NCI-H526 (cell line): ENCODE data around the gene SOX13.

Source experiments
- DNase-seq, 2 experiments: peaks; one replicate each; lab custom pipeline; 2025; lab: John Stamatoyannopoulos, UW

The SOX13 gene

GRCh38 chr1:204065174-204065985 is 7.5 kb upstream of the SOX13 start:
- DNase-seq = no peak

GRCh38 chr1:204065986-204066300 is 7.0 kb upstream of the SOX13 start:
- no peak for DNase-seq

DNA sequence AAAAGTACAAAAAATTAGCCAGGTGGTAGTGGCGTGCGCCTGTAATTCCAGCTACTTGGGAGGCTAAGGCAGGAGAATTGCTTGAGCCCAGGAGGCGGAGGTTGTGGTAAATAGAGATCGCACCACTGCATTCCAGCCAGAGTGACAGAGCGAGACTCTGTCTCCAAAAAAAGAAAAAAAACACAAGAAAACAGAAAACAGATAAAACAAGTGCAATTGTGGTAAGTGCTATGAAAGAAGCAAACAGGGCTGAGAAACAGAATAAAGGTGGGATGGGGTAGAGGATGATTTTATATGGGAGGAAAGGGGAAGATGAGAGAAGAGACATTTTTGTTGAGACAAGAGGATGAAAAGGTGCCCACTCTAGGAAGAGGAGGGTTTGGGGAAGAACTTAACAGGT is 5.0 kb upstream of the SOX13 start:
- no peak for DNase-seq

- DNase-seq = no peak
Measured at GRCh38 chr1:204069887-204070286, 3.0 kb upstream of the SOX13 start.

DNA sequence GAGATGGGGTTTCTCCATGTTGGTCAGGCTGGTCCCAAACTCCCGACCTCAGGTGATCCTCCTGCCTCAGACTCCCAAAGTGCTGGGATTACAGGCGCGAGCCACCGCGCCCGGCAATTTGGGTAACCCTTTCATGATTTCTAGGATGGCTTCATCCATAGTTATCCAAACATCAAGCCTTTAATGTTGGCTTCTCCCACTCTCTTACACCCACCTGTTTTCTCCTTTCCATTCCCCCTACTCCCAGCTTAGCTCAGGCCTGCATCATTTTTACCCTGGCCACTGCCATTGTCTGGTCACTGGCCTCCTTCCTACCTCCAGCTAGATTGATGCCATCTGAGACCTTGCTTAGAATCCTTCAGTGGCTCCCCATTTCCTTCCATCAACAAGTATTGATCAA is 2.0 kb upstream of the SOX13 start:
- no peak for DNase-seq

- DNase-seq = peak in 1 of 2 experiments; percentile 48
Measured at GRCh38 chr1:204073837-204074273, 940 bp downstream of the SOX13 start.

DNA sequence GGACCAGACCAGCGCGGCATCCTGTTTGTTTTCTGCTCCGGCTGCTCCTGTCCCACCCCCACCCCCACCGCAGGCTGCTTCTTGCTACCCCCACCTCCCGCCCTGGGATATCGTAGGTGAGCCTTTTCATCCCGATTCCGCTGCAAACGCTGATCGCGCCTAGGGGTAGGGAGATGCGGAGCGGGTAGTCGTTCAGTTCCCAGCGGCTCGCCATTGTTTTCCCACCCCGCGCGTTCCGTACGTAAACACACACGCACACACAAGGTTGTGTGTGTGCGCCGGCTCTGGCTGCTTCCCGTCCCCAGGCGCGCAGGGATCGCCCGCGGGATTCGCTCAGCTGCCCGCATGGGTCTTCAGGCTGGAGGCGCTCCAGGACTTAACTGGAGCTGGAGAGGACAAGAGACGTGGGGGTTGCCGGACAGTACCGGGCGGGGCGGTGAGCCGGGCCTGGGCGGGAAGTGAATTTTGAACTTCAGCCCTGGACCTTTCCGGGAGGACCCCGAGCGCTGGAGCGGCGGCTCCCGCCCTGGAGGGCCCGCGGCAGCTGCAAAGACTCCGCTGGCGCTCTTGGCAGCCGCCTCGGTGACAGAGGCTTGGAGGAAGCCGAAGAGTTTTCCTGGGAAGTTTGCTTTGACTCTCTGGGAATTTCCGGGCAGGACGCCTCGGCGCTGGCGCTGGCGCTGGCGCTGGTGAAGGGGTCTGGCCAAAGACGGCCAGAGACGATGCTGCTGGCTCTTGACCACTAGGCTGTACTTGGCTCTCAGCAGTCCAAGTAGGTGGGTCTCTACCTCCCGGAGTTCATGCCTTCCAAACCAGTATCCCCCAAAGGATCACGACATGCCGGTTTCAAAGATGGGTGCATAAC is 1.6 kb downstream of the SOX13 start:
- DNase-seq = peak; percentile 16 to 70

- DNase-seq = peak in 1 of 2 experiments; percentile 44
Measured at GRCh38 chr1:204075139-204075521, 2.2 kb downstream of the SOX13 start.

DNA sequence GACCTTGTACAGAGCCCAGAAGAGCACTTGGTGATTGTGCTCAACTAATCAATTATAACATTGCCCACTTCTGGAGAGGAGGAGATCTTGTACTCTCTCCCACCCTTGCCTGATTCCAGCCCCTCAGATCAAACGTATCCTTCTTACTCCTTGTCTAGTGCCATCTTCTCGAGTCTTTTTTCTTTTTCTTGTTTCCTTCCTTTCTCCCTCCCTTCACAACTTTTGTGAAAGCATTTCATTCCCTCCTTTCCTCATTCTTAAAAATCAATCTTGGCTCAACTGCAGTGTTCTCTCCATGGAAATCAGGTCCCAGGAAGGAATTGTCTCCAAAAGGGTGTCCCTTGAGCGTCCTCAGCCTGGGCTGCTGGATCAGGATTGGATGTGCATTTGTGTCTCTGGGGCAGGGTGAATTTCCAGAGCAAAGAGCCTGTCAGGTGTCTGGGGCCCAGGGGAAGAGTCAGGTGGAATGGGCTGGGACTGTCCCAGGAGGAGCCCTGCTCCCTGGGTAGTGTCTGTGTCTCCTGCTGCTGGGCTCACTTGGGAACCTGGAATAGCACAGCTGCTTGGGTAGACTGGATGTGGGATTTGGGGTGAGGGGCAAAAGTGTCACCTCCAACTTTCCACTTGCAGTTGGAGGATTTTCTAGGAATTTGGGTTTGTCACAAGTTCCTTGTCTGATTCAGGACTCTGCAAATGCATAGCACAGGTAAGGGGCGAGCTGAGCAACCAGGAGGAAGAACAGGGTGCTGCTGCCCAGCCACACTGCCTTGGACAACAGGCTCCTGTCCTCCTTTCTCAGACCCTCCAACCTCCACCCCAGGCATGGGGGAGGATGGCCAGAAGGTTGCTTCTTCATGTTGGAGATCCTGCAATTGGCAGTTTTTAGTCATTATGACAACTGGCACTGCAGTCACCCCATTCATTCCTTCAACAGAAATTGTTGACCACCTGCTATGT is 3.3 kb downstream of the SOX13 start:
- peak; percentile 25 to 51 for DNase-seq

DNA sequence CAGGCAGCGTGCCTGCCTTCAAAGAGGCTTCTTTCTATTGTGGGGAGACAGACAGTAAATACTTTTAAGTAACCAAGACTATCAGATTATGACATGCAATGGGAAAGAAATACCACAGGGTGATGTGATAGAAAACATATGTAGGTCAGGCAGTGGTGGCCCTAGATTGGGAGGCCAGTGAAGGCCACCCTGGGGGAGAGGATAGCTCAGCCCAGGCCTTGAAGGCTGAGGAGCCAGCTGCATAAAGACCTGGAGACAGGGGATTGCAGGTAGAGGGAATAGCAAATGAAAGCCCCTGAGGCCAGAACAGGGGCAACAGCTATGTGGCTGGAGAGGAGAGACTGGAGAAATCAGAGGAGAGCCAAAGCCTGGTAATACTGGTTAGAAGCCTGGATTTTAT is 4.0 kb downstream of the SOX13 start:
- no peak for DNase-seq

GRCh38 chr1:204077979-204078696 is 5.2 kb downstream of the SOX13 start:
- DNase-seq = peak; percentile 83 to 92

GRCh38 chr1:204079608-204079999 is 6.7 kb downstream of the SOX13 start:
- DNase-seq = no peak

DNA sequence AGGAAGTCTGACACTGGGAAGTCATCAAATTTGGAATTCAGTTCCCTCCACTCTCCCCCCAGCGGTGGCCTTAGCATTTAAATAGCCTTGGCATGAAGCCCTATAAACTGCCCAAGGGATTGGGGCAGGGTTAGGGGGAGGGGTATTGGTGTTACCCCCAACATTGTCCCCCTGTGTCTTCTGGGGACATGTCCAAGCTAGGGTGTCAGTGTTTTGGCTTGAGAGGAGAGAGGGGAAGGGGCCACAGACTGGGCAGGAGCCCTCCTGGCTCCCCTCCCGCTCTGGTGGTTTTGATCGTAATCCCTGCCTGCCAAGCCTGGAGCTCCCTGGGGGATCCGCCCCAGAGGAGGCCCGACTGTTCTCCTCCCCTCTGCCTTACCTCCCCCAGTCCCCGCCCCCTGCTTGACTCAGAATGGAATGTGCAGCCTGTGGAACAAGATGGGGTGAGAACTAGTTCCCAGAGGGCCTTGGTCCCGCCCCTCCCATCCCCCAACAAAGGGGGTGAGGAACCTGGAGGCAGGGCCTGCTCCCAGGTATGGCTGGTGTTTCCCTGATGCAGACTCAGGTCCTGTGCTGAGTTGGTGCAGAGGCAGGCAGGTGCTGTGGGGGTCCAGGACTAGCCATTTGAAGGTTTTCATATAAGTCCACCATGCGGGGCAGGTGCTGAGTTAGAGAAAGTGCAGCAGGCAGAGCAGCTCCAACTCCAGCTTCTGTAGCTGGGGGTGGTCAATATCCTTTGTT is 7.4 kb downstream of the SOX13 start:
- peak; percentile 91 to 97 for DNase-seq

GRCh38 chr1:204081164-204081790 is 8.4 kb downstream of the SOX13 start:
- DNase-seq = no peak

GRCh38 chr1:204081791-204082513 is 9.0 kb downstream of the SOX13 start:
- DNase-seq = no peak

- DNase-seq = no peak
Measured at GRCh38 chr1:204083491-204083890, 10.6 kb downstream of the SOX13 start.

DNA sequence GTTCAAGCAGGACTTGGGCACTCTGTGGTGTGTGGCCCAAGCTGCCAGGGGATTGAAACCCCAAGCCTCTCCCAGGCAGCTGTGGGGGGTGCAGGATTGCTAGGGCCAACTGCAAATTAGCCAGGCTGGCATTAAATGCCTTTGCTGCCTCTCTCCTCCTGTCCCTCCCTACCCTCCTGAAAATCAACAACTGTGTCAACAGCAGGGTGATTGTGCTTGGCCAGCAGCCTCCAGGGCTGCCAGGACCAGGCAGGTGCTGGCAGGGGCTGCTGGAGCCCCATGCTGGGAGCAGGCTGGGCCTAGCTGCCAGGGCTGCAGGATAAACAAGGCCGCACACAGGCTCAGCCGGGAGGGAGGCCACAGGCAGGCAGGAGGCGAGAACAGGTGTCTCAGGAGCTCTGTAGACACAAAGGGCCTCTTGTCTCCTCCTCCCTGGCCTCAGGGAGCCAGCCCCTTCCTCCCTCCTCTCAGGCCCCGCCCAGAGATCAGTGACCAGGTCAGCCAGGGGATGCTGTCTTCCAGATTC is 11.4 kb downstream of the SOX13 start:
- DNase-seq = peak; percentile 95 to 96

DNA sequence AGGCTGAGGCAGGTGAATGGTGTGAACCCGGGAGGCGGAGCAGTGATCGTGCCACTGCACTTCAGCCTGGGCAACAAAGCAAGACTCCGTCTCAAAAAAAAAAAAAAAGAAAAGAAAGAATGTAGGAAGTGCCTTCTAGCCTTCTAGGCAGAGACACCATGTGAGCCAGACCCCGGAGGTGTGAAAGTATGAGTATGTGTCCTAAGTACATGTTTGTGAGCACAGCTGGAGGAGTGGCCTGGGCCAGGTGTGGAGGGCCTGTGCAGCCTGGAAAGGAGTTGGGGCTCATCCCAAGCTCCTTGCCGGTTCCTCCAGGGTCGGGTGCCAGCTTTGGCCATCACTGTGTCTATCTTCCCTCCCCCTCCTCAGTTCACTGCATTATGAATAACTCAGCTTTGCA is 13.0 kb downstream of the SOX13 start:
- no peak for DNase-seq

DNA sequence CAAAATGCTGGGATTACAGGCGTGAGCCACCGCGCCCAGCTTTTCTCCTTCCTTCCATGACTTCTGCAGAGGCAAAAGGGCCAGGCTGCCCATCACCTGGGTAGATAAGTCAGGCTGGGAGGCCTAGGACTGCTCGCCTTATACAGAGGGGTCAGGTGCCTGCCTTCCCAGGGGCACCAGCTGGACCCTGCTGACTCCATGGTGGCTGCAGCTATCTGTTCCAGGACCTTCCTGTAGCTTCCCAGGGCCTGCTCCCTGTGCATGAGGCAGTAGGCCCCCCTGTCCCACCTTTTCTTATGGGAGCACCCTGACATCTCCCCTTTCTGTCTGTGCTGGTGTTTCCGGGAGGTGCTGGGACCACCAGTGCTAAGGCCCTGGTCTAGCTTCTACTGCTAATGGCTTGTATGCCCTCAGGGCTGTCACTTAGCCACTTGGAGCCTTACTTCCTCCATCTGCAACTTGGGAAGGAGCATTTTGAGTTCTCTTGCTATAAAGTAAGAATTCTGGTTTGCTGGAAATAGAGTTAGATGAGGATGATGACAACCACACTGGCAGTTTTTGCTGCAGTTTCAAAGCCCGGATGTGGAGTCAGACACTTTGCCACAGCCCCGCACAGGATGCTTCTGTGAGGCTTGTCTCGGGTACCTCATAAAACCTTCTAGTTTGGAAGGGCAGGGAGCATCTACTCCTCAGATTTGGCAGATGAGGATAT is 14.4 kb downstream of the SOX13 start:
- no peak for DNase-seq
